SIG-M5 (cell line): ENCODE data around the gene SKIC8.
"Not testable (repeated sequence)": the region's sequence is repeated elsewhere in the genome, so short reads cannot be mapped to it uniquely, and the experiment has no call there.

ENCODE experiments used
- DNase-seq: peaks from one replicate; lab custom pipeline; 2025; lab: John Stamatoyannopoulos, UW

SKIC8 gene

DNA sequence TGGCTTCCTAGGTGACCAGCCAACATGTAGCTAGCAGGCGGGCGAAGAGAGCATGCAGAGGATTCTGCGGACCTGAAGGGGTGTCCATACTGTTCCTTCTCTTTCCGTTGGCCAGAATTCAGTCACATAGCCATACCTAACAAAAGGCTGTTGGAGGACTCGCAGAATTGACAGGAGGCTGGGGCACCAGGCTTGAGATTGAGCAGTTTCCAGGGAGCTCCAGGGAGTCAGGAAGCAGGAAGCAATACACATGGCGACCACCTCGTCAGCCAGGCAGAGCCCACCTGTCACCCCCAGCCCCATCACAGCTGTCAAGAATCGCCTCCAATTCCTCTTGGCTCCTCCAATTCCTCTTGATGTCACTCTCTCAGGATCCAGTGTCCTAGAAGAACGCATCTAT lies 48.3 kb downstream of the SKIC8 start:
- no peak for DNase-seq

- DNase-seq = no peak
Observed at GRCh38 chr15:78249131-78249530, 50.3 kb downstream of the SKIC8 start.

DNA sequence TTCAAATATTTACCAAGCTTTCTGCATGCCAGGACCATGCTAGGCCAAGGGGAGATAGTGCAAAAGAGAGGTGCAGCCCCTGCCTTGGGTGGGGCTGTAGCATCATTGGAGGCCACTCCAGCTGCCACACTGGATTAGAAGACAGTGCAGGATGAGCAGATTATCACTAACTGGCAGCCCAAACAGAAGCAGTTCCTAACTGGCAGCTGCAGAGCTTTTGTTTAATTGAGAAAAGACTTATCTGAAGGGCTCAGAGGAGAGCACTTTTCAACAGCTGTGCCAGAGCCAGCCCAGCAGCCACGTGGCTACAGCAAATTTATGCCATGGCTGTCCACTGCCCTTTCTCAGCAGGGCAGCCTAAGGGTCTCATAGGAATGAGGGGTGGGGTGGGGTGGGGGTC lies 51.5 kb downstream of the SKIC8 start:
- no peak for DNase-seq

DNA sequence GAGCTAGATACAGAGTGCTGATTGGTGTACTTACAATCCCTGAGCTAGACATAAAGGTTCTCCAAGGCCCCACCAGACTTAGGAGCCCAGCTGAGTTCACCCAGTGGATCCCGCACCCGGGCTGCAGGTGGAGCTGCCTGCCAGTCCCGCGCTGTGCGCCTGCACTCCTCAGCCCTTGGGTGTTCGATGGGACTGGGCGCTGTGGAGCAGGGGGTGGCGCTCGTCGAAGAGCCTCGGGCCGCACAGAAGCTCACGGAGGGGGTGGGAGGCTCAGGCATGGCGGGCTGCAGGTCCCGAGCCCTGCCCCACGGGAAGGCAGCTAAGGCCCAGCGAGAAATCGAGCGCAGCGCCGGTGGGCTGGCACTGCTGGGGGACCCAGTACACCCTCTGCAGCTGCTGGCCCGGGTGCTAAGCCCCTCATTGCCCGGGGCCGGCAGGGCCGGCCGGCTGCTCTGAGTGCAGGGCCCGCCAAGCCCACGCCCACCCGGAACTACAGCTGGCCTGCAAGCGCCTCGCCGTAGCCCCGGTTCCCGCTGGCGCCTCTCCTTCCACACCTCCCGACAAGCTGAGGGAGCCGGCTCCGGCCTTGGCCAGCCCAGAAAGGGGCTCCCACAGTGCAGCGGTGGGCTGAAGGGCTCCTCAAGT lies 53.3 kb downstream of the SKIC8 start:
- DNase-seq = not testable (repeated sequence)

GRCh38 chr15:78245392-78245791 lies 54.0 kb downstream of the SKIC8 start:
- DNase-seq = not testable (repeated sequence)

- no peak for DNase-seq
Observed at GRCh38 chr15:78244893-78245292, 54.5 kb downstream of the SKIC8 start.

GRCh38 chr15:78244101-78244500 lies 55.3 kb downstream of the SKIC8 start:
- DNase-seq = no peak

DNA sequence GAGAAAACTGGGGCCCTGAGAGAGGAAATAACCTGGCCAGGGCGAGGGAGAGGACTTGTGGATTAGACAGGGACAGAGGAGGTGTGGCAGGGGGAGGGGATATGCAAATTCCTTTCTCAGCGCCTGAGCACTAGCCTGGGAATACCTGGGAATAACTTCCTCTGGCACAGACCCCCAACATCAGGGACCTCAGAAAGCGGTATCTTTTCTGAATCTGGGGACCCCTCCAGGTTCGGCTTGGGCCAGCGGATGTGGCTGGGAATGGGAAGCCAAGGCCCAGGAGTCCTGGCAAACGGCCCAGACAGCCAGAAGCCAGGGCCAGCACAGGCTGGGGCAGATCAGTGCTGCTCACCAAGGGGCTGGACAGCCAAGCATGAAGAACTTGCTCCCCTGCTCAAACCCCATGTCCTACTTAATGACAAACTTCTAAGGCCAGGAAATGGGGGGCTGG lies 55.9 kb downstream of the SKIC8 start:
- no peak for DNase-seq

GRCh38 chr15:78243058-78243457 lies 56.4 kb downstream of the SKIC8 start:
- DNase-seq = no peak

DNA sequence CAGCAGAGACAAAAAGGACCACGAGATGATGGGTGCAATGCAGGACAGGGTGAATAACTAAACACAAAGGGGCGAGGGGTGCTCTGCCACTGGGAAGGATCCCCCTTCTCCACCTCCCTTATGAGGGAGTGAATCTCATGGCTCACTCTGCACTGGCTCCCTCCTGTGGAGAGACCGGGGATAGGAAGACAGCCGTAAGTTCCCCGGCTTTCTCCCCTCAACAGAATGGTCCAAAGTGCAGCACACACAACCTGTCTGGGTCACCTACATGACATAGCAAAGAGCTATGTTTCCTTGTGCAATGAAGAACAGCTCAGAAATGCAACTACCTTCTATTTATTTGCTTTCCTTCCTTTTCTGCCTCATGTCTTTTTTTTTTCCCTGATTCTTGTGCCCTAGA lies 57.3 kb downstream of the SKIC8 start:
- no peak for DNase-seq

GRCh38 chr15:78241017-78241416 lies 58.4 kb downstream of the SKIC8 start:
- DNase-seq = no peak

- DNase-seq = no peak
Observed at GRCh38 chr15:78239811-78240210, 59.6 kb downstream of the SKIC8 start.

- no peak for DNase-seq
Observed at GRCh38 chr15:78237146-78237545, 62.3 kb downstream of the SKIC8 start.

DNA sequence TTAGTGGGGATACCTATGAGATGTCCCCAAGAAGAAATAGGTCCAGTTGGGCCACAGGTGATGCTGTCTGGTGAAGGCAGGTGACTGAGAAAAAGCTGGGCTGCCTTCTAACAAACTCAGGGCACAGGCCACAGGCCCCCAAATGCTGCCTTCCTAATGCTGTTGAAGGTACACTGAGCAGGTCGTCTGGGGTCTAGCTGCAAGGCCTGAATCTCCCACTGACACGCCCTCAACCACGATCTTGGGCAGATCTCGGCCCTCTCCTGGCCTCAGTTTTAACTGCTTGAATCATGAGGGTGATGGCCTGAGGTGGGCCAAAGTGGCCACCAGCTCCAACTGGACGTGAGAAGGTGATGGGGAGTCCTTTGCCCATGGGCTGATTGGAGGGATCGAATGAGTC lies 62.9 kb downstream of the SKIC8 start:
- DNase-seq = no peak

GRCh38 chr15:78234515-78235040 lies 64.8 kb downstream of the SKIC8 start, which contains the start of gene ACSBG1:
Gene ACSBG1, minus strand, starts transcription at chr15:78234565. Its CDS starts 64 bp downstream, at chr15:78234501.
- DNase-seq = no peak

- no peak for DNase-seq
Observed at GRCh38 chr15:78233496-78233895, 65.9 kb downstream of the SKIC8 start.
